ENCODE measurements around the gene EHBP1L1.

The EHBP1L1 gene

GRCh38 chr11:65575568-65576231, at the start of gene EHBP1L1:
TSS of gene EHBP1L1 (plus strand) at chr11:65576053. CDS start at chr11:65576303, 250 bp downstream.
- DNase-seq, result peak; percentile 88

GRCh38 chr11:65526744-65527143, 49.1 kb upstream of the EHBP1L1 start:
- no peak for DNase-seq

- no peak for DNase-seq
Observed at GRCh38 chr11:65528819-65529350, 47.0 kb upstream of the EHBP1L1 start.

- DNase-seq, result no peak
Observed at GRCh38 chr11:65529475-65530156, 46.2 kb upstream of the EHBP1L1 start.

GRCh38 chr11:65530157-65530496, 45.7 kb upstream of the EHBP1L1 start:
- no peak for DNase-seq

- DNase-seq, result no peak
Observed at GRCh38 chr11:65532388-65533064, 43.3 kb upstream of the EHBP1L1 start.

GRCh38 chr11:65535102-65535501, 40.8 kb upstream of the EHBP1L1 start:
- DNase-seq, result no peak

- DNase-seq, result no peak
Observed at GRCh38 chr11:65536412-65537295, 39.2 kb upstream of the EHBP1L1 start.

GRCh38 chr11:65537296-65537597, 38.6 kb upstream of the EHBP1L1 start:
- no peak for DNase-seq

- DNase-seq, result no peak
Observed at GRCh38 chr11:65537620-65538231, 38.1 kb upstream of the EHBP1L1 start.

- no peak for DNase-seq
Observed at GRCh38 chr11:65538232-65538914, 37.5 kb upstream of the EHBP1L1 start.

GRCh38 chr11:65538915-65539743, 36.7 kb upstream of the EHBP1L1 start:
- DNase-seq, result no peak

GRCh38 chr11:65539744-65540289, 36.0 kb upstream of the EHBP1L1 start:
- DNase-seq, result no peak

- peak; percentile 96 for DNase-seq
Observed at GRCh38 chr11:65540290-65541092, 35.4 kb upstream of the EHBP1L1 start.

- DNase-seq, result no peak
Observed at GRCh38 chr11:65541093-65541982, 34.5 kb upstream of the EHBP1L1 start.

GRCh38 chr11:65542738-65543390, 33.0 kb upstream of the EHBP1L1 start:
- DNase-seq, result no peak

- no peak for DNase-seq
Observed at GRCh38 chr11:65545853-65546216, 30.0 kb upstream of the EHBP1L1 start.

Measured in activated CD8-positive, alpha-beta memory T cell treated with anti-CD3 and anti-CD28 coated beads for 24 hours (primary cell).